ENCODE measurements around the gene FER.
"Not testable (repeated sequence)": the region's sequence is repeated elsewhere in the genome, so short reads cannot be mapped to it uniquely, and the experiment has no call there.

FER gene

GRCh38 chr5:108788142-108788541 is 40.4 kb downstream of the FER start:
- Mint-ChIP-seq H3K27ac (no peak overlapping the region), H3K27me3 (no peaks in the 10 kb centered on the region), H3K4me1 (ENCODE audit: low read depth in 2 of 2) (peaks cover 6 to 14% of the 10 kb centered on the region in 2 donors), H3K9me3 (peaks cover 0 to 3% of the 10 kb centered on the region in 2 donors), H3K36me3 (ENCODE audit: insufficient read depth) (no peaks in the 10 kb centered on the region), H3K4me3 (no peak overlapping the region)
- no peak for DNase-seq
- no peak for ATAC-seq (replicated peaks)

- no peaks in the 10 kb centered on the region for H3K27me3 Mint-ChIP-seq
- peaks cover 1 to 3% of the 10 kb centered on the region in 2 donors for H3K4me1 Mint-ChIP-seq (ENCODE audit: low read depth in 2 of 2)
- H3K36me3 Mint-ChIP-seq (ENCODE audit: insufficient read depth), result peaks cover 5% of the 10 kb centered on the region
- H3K4me3 Mint-ChIP-seq, result no peak overlapping the region
- DNase-seq, result no peak
- no peak for ATAC-seq (replicated peaks)
- peaks cover 0 to 3% of the 10 kb centered on the region in 2 donors for H3K9me3 Mint-ChIP-seq
- H3K27ac Mint-ChIP-seq, result no peak overlapping the region
Measured at GRCh38 chr5:108793207-108793606, 45.5 kb downstream of the FER start.

- H3K36me3 Mint-ChIP-seq (ENCODE audit: insufficient read depth); H3K9me3 Mint-ChIP-seq; H3K27me3 Mint-ChIP-seq; H3K4me3 Mint-ChIP-seq; ATAC-seq (replicated peaks); H3K27ac Mint-ChIP-seq; H3K4me1 Mint-ChIP-seq (ENCODE audit: low read depth in 2 of 2); DNase-seq: not testable (repeated sequence)
Measured at GRCh38 chr5:108794349-108794748, 46.7 kb downstream of the FER start.

GRCh38 chr5:108797396-108797795 is 49.7 kb downstream of the FER start:
- no peaks in the 10 kb centered on the region for H3K27me3 Mint-ChIP-seq
- peaks cover 0 to 3% of the 10 kb centered on the region in 2 donors for H3K4me1 Mint-ChIP-seq (ENCODE audit: low read depth in 2 of 2)
- peaks cover 8% of the 10 kb centered on the region for H3K36me3 Mint-ChIP-seq (ENCODE audit: insufficient read depth)
- H3K27ac Mint-ChIP-seq, result no peak overlapping the region
- peaks cover 0 to 3% of the 10 kb centered on the region in 2 donors for H3K9me3 Mint-ChIP-seq
- H3K4me3 Mint-ChIP-seq, result no peak overlapping the region
- DNase-seq (no peak), ATAC-seq (replicated peaks) (no peak)

GRCh38 chr5:108797986-108798385 is 50.3 kb downstream of the FER start:
- H3K27me3 Mint-ChIP-seq, result no peaks in the 10 kb centered on the region
- H3K27ac Mint-ChIP-seq, result no peak overlapping the region
- peaks cover 0 to 3% of the 10 kb centered on the region in 2 donors for H3K9me3 Mint-ChIP-seq
- H3K36me3 Mint-ChIP-seq (ENCODE audit: insufficient read depth), result peaks cover 8% of the 10 kb centered on the region
- ATAC-seq (replicated peaks) (no peak), DNase-seq (no peak)
- H3K4me1 Mint-ChIP-seq (ENCODE audit: low read depth in 2 of 2), result peaks cover 0 to 3% of the 10 kb centered on the region in 2 donors
- H3K4me3 Mint-ChIP-seq, result no peak overlapping the region

- H3K27ac Mint-ChIP-seq, result no peak overlapping the region
- no peaks in the 10 kb centered on the region for H3K27me3 Mint-ChIP-seq
- H3K9me3 Mint-ChIP-seq, result no peaks in the 10 kb centered on the region
- H3K4me3 Mint-ChIP-seq, result no peak overlapping the region
- ATAC-seq (replicated peaks), result no peak
- peaks cover 8% of the 10 kb centered on the region for H3K36me3 Mint-ChIP-seq (ENCODE audit: insufficient read depth)
- H3K4me1 Mint-ChIP-seq (ENCODE audit: low read depth in 2 of 2), result peaks cover 0 to 3% of the 10 kb centered on the region in 2 donors
- DNase-seq, result no peak
Measured at GRCh38 chr5:108798513-108799265, 51.0 kb downstream of the FER start.

- peaks cover 8% of the 10 kb centered on the region for H3K36me3 Mint-ChIP-seq (ENCODE audit: insufficient read depth)
- DNase-seq (no peak), ATAC-seq (replicated peaks) (no peak)
- no peak overlapping the region for H3K27ac Mint-ChIP-seq
- H3K4me1 Mint-ChIP-seq (ENCODE audit: low read depth in 2 of 2), result peaks cover 0 to 7% of the 10 kb centered on the region in 2 donors
- peaks cover under 1 to 3% of the 10 kb centered on the region in 2 donors for H3K9me3 Mint-ChIP-seq
- no peak overlapping the region for H3K4me3 Mint-ChIP-seq
- no peaks in the 10 kb centered on the region for H3K27me3 Mint-ChIP-seq
Measured at GRCh38 chr5:108801301-108801700, 53.6 kb downstream of the FER start.

- Mint-ChIP-seq H3K4me3 (no peak overlapping the region), H3K27me3 (no peaks in the 10 kb centered on the region)
- ATAC-seq (replicated peaks), result no peak
Measured at GRCh38 chr5:108801776-108802175, 54.1 kb downstream of the FER start.

GRCh38 chr5:108810717-108811116 is 63.0 kb downstream of the FER start:
- DNase-seq (no peak), ATAC-seq (replicated peaks) (no peak)
- Mint-ChIP-seq H3K27me3 (no peaks in the 10 kb centered on the region), H3K27ac (no peak overlapping the region), H3K9me3 (peaks cover 0 to 21% of the 10 kb centered on the region in 2 donors), H3K4me1 (ENCODE audit: low read depth in 2 of 2) (peaks cover 4 to 5% of the 10 kb centered on the region in 2 donors), H3K36me3 (ENCODE audit: insufficient read depth) (no peaks in the 10 kb centered on the region), H3K4me3 (no peak overlapping the region)

More at GRCh38 chr5:108801776-108802175, 54.1 kb downstream of the FER start:
- Mint-ChIP-seq H3K4me1 (ENCODE audit: low read depth in 2 of 2) (peaks cover 0 to 4% of the 10 kb centered on the region in 2 donors), H3K36me3 (ENCODE audit: insufficient read depth) (peaks cover 4% of the 10 kb centered on the region), H3K9me3 (peaks cover 3 to 5% of the 10 kb centered on the region in 2 donors), H3K27ac (no peak overlapping the region)
- DNase-seq, result no peak

GRCh38 chr5:108813673-108814072 is 66.0 kb downstream of the FER start:
- Mint-ChIP-seq H3K27ac (no peak overlapping the region), H3K4me1 (ENCODE audit: low read depth in 2 of 2) (peaks cover 0 to 12% of the 10 kb centered on the region in 2 donors), H3K27me3 (no peaks in the 10 kb centered on the region), H3K4me3 (no peak overlapping the region), H3K9me3 (no peaks in the 10 kb centered on the region), H3K36me3 (ENCODE audit: insufficient read depth) (no peaks in the 10 kb centered on the region)
- no peak for DNase-seq
- no peak for ATAC-seq (replicated peaks)

- H3K27me3 Mint-ChIP-seq, result no peaks in the 10 kb centered on the region
- H3K27ac Mint-ChIP-seq, result no peak overlapping the region
- DNase-seq, result no peak
- H3K36me3 Mint-ChIP-seq (ENCODE audit: insufficient read depth), result no peaks in the 10 kb centered on the region
- ATAC-seq (replicated peaks), result no peak
- peaks cover 0 to 12% of the 10 kb centered on the region in 2 donors for H3K4me1 Mint-ChIP-seq (ENCODE audit: low read depth in 2 of 2)
- no peaks in the 10 kb centered on the region for H3K9me3 Mint-ChIP-seq
- H3K4me3 Mint-ChIP-seq, result no peak overlapping the region
Measured at GRCh38 chr5:108814551-108814950, 66.9 kb downstream of the FER start.

- no peak overlapping the region for H3K27ac Mint-ChIP-seq
- H3K4me3 Mint-ChIP-seq, result no peak overlapping the region
- H3K9me3 Mint-ChIP-seq, result no peaks in the 10 kb centered on the region
- ATAC-seq (replicated peaks) (no peak), DNase-seq (no peak)
- H3K27me3 Mint-ChIP-seq, result no peaks in the 10 kb centered on the region
- peaks cover 0 to 7% of the 10 kb centered on the region in 2 donors for H3K4me1 Mint-ChIP-seq (ENCODE audit: low read depth in 2 of 2)
- H3K36me3 Mint-ChIP-seq (ENCODE audit: insufficient read depth), result no peaks in the 10 kb centered on the region
Measured at GRCh38 chr5:108818613-108819272, 71.0 kb downstream of the FER start.

GRCh38 chr5:108820983-108821382 is 73.3 kb downstream of the FER start:
- no peaks in the 10 kb centered on the region for H3K9me3 Mint-ChIP-seq
- H3K27me3 Mint-ChIP-seq, result no peaks in the 10 kb centered on the region
- ATAC-seq (replicated peaks), result no peak
- no peak overlapping the region for H3K27ac Mint-ChIP-seq
- no peaks in the 10 kb centered on the region for H3K36me3 Mint-ChIP-seq (ENCODE audit: insufficient read depth)
- DNase-seq, result no peak
- H3K4me1 Mint-ChIP-seq (ENCODE audit: low read depth in 2 of 2), result peaks cover 0 to 5% of the 10 kb centered on the region in 2 donors
- no peak overlapping the region for H3K4me3 Mint-ChIP-seq

Data from effector memory CD8-positive, alpha-beta T cell (primary cell).